PC-9 (cell line): Measurements from ENCODE around the gene CUX1. TPM values are rescaled to one million over a fixed set of nuclear protein-coding genes. Genes with fewer than 3 reads are reported as not detected.

Source experiments
- BruUV-seq: library from RNA; stranded (reverse); fragments of 400-500 nt; replicated peaks from 2 replicates; lab custom pipeline; 2021; lab: Mats Ljungman, UMichigan
- CTCF ChIA-PET: fragments of 300-600 bp; sonication (Branson Sonifier 250); formaldehyde crosslinking; loops from one replicate; lab custom pipeline; 2022; ENCODE audit warnings: antibody characterized with exemption; lab: Charles Lee
- POLR2A ChIA-PET: fragments of 300-600 bp; sonication (Branson Sonifier 250); formaldehyde crosslinking; loops from one replicate; lab custom pipeline; 2022; ENCODE audit warnings: antibody characterized with exemption; ENCODE audit not compliant: unreplicated experiment; lab: Charles Lee
- DNase-seq, 2 experiments: peaks; one replicate each; pipeline versions ENCODE4 v3.0.0 to v3.0.0-alpha.2; 2015 to 2022; ENCODE audit warnings: mixed read lengths in 1 of 2
- H2AFZ ChIP-seq: fragments of 200-600 bp; sonication (generic); 2 replicates; pipeline ENCODE4 v1.8.1; 2017; ENCODE audit warnings: antibody characterized with exemption
- H3F3A ChIP-seq: fragments of 200-600 bp; sonication (generic); 2 replicates; pipeline ENCODE4 v1.8.1; 2017; ENCODE audit warnings: antibody characterized with exemption, mild to moderate bottlenecking, low read depth; ENCODE audit not compliant: insufficient read depth
- H3K27ac ChIP-seq: fragments of 200-600 bp; sonication (generic); 2 replicates; pipeline ENCODE4 v1.6.1; 2016; ENCODE audit warnings: mixed run types
- H3K27me3 ChIP-seq: fragments of 200-600 bp; sonication (generic); 2 replicates; pipeline ENCODE4 v1.6.1; 2016; ENCODE audit warnings: low read depth, mixed run types; ENCODE audit not compliant: insufficient read depth
- H3K36me3 ChIP-seq: fragments of 200-600 bp; sonication (generic); 2 replicates; pipeline ENCODE4 v1.6.1; 2016; ENCODE audit warnings: low read depth, mixed run types
- H3K4me1 ChIP-seq: fragments of 200-600 bp; sonication (generic); replicated peaks from 2 replicates; pipeline ENCODE4 v1.6.1; 2016; ENCODE audit warnings: mixed run types; ENCODE audit not compliant: insufficient read depth
- H3K4me2 ChIP-seq: fragments of 200-600 bp; sonication (generic); 2 replicates; pipeline ENCODE4 v1.6.1; 2017; ENCODE audit warnings: mixed run types
- H3K4me3 ChIP-seq: fragments of 200-600 bp; sonication (generic); 2 replicates; pipeline ENCODE4 v1.6.1; 2016; ENCODE audit warnings: mixed run types
- H3K79me2 ChIP-seq: fragments of 200-600 bp; sonication (generic); 2 replicates; pipeline ENCODE4 v1.6.1; 2017; ENCODE audit warnings: low read depth, mixed run types
- H3K9me2 ChIP-seq: fragments of 200-600 bp; sonication (generic); 2 replicates; pipeline ENCODE4 v1.8.1; 2017; ENCODE audit warnings: mild to moderate bottlenecking; ENCODE audit not compliant: insufficient read depth
- H3K9me3 ChIP-seq: fragments of 200-600 bp; sonication (generic); 2 replicates; pipeline ENCODE4 v1.8.1; 2016; ENCODE audit warnings: low read depth; ENCODE audit not compliant: insufficient read depth
- H4K20me1 ChIP-seq: fragments of 200-600 bp; sonication (generic); 2 replicates; pipeline ENCODE4 v1.8.1; 2017; ENCODE audit not compliant: insufficient read depth
- EZH2 ChIP-seq: fragments of 200-600 bp; sonication (generic); IDR thresholded peaks from 2 replicates; pipeline ENCODE4 v1.8.0; 2017; ENCODE audit warnings: antibody characterized with exemption, low read depth
- intact Hi-C: fragments of 100-400 bp; cut with micrococcal nuclease; formaldehyde crosslinking; loops from one replicate; pipeline ENCODE4 v1.10.0; 2022; ENCODE audit not compliant: unreplicated experiment
- total RNA-seq: library from RNA; stranded (reverse); gene quantifications from 2 replicates; pipeline ENCODE4 v1.2.3, GENCODE V29; 2021
- TF ChIP-seq, protein P1 (sequence below): fragments of 200-600 bp; sonication (generic); conservative IDR thresholded peaks from 2 replicates; pipeline ENCODE4 v1.6.1; 2017; ENCODE audit warnings: mixed run types, antibody characterized with exemption, mild to moderate bottlenecking, moderate library complexity

CUX1 gene
- total RNA-seq, 1 experiment from 2014 or later: 83.3 TPM

DNA sequence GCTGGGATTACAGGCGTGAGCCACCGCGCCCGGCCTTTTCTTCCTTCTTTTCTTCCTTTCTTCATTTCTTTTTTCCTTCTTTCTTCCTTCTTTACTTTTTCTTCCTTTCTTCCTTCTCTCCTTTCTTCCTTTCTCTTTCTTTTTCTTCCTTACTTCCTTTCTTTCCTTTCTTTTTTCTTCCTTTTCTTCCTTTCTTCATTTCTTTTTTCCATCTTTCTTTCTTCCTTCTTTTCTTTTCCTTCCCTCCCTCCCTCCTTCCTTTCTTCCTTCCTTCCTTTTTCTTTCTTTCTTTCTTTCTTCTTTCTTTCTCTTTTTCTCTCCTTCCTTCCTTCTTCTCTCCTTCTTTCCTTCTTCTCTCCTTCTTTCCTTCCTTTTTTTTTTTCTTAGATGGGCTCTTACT is 47.0 kb upstream of the CUX1 start:
- no peaks in the 10 kb centered on the region for H3K4me1 ChIP-seq
- CTCF ChIA-PET: no interaction called here
- H3K9me3 ChIP-seq: no peaks in the 10 kb centered on the region
- no TSS peak for BruUV-seq
- no peaks in the 10 kb centered on the region for H3K9me2 ChIP-seq
- H3K27ac ChIP-seq: no peak overlapping the region
- no peak overlapping the region for H2AFZ ChIP-seq
- peaks cover 19% of the 10 kb centered on the region; the same call in 1 of the 2 replicates for H3K27me3 ChIP-seq
- no peaks in the 10 kb centered on the region for H3K79me2 ChIP-seq
- no peaks in the 10 kb centered on the region for H4K20me1 ChIP-seq
- no peaks in the 10 kb centered on the region for H3K36me3 ChIP-seq
- H3F3A ChIP-seq: no peaks in the 10 kb centered on the region
- POLR2A ChIA-PET: no interaction called here
- H3K4me2 ChIP-seq: no peak overlapping the region
- intact Hi-C loops: no loop called here
- no peak overlapping the region for H3K4me3 ChIP-seq
- DNase-seq: no peak
- TF ChIP-seq, protein P1, sequence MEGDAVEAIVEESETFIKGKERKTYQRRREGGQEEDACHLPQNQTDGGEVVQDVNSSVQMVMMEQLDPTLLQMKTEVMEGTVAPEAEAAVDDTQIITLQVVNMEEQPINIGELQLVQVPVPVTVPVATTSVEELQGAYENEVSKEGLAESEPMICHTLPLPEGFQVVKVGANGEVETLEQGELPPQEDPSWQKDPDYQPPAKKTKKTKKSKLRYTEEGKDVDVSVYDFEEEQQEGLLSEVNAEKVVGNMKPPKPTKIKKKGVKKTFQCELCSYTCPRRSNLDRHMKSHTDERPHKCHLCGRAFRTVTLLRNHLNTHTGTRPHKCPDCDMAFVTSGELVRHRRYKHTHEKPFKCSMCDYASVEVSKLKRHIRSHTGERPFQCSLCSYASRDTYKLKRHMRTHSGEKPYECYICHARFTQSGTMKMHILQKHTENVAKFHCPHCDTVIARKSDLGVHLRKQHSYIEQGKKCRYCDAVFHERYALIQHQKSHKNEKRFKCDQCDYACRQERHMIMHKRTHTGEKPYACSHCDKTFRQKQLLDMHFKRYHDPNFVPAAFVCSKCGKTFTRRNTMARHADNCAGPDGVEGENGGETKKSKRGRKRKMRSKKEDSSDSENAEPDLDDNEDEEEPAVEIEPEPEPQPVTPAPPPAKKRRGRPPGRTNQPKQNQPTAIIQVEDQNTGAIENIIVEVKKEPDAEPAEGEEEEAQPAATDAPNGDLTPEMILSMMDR: no peak
- TF ChIP-seq EZH2: no peak

GRCh38 chr7:101772508-101773211 is 44.8 kb upstream of the CUX1 start:
- CTCF ChIA-PET: no interaction called here
- intact Hi-C loops: no loop called here
- no peak for DNase-seq

DNA sequence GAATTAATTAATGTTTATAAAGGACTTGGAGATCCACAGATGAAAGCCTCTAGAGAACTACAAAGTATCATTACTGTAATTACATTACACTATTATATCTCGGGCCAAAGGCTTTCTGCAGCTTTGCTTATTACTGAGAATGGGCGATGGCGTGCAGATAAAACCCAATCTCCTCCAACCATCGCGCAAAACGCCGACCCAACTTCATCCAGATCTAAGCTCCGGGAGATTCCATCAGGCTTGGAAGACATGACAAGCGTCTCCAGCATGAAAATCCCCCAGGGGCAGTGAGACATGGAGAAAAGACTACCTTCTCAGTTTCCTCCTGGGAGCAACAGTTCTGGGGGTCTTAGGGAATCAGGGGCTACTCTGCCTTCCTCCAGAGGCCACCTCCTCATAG is 42.2 kb upstream of the CUX1 start:
- TF ChIP-seq EZH2: no peak
- TF ChIP-seq, protein P1: no peak
- no peaks in the 10 kb centered on the region for H3K4me1 ChIP-seq
- H3K9me2 ChIP-seq: no peaks in the 10 kb centered on the region
- no peaks in the 10 kb centered on the region for H3K9me3 ChIP-seq
- H3F3A ChIP-seq: no peaks in the 10 kb centered on the region
- H4K20me1 ChIP-seq: no peaks in the 10 kb centered on the region
- CTCF ChIA-PET: no interaction called here
- DNase-seq: no peak
- H3K27ac ChIP-seq: no peak overlapping the region
- H3K4me2 ChIP-seq: no peak overlapping the region
- no peaks in the 10 kb centered on the region for H3K36me3 ChIP-seq
- peaks cover 17% of the 10 kb centered on the region; the same call in 1 of the 2 replicates for H3K27me3 ChIP-seq
- POLR2A ChIA-PET: no interaction called here
- intact Hi-C loops: no loop called here
- no peak overlapping the region for H2AFZ ChIP-seq
- no peaks in the 10 kb centered on the region for H3K79me2 ChIP-seq
- no peak overlapping the region for H3K4me3 ChIP-seq
- no TSS peak for BruUV-seq

More at GRCh38 chr7:101772508-101773211, 44.8 kb upstream of the CUX1 start:
- no peaks in the 10 kb centered on the region for H3K79me2 ChIP-seq
- H3K9me3 ChIP-seq: no peaks in the 10 kb centered on the region
- POLR2A ChIA-PET: no interaction called here
- no TSS peak for BruUV-seq
- H3K4me1 ChIP-seq: no peaks in the 10 kb centered on the region
- no peak overlapping the region for H2AFZ ChIP-seq
- H3K9me2 ChIP-seq: no peaks in the 10 kb centered on the region
- H3K4me3 ChIP-seq: no peak overlapping the region
- no peaks in the 10 kb centered on the region for H3K36me3 ChIP-seq
- no peaks in the 10 kb centered on the region for H4K20me1 ChIP-seq
- H3K27me3 ChIP-seq: peaks cover 23% of the 10 kb centered on the region; the same call in 1 of the 2 replicates
- H3K27ac ChIP-seq: no peak overlapping the region
- no peak overlapping the region for H3K4me2 ChIP-seq
- H3F3A ChIP-seq: no peaks in the 10 kb centered on the region
- TF ChIP-seq, protein P1: no peak
- no peak for TF ChIP-seq EZH2
